Natural killer cell (primary cell): Measurements from ENCODE around the gene SOX12. TPM values are rescaled to one million over a fixed set of nuclear protein-coding genes. Genes with fewer than 3 reads are reported as not detected.

Experiments
- ATAC-seq, 3 donors: fragments of 150-1000 bp in 2 of 3; fragments of 200-7000 bp in 1 of 3; cut with Tn5 transposase; 1 replicate in 1 of 3; 2 replicates in 2 of 3; pipeline ENCODE4 v1.10.0; 2021; ENCODE audit warnings: mild to moderate bottlenecking in 2 of 3, moderate library complexity in 2 of 3
- DNase-seq, 2 donors: peaks; one replicate each; pipeline versions ENCODE4 v3.0.0 to v3.0.0-alpha.2; 2013 to 2021; ENCODE audit warnings: mixed read lengths in 1 of 2
- H3K27ac ChIP-seq: one replicate; pipeline ENCODE4 v1.5.1; 2013; ENCODE audit warnings: mild to moderate bottlenecking, low read length
- H3K27me3 ChIP-seq: one replicate; pipeline ENCODE4 v1.6.1; 2013; ENCODE audit warnings: low read length; ENCODE audit not compliant: control insufficient read depth, insufficient read depth
- H3K36me3 ChIP-seq: one replicate; pipeline ENCODE4 v1.6.1; 2013; ENCODE audit warnings: low read length; ENCODE audit not compliant: control insufficient read depth, insufficient read depth
- H3K4me1 ChIP-seq: one replicate; pipeline ENCODE4 v1.6.1; 2013; ENCODE audit warnings: low read length; ENCODE audit not compliant: control insufficient read depth, insufficient read depth
- H3K4me3 ChIP-seq: one replicate; pipeline ENCODE4 v1.5.1; 2013; ENCODE audit warnings: low read length
- H3K9me3 ChIP-seq: one replicate; pipeline ENCODE4 v1.6.1; 2013; ENCODE audit warnings: low read length; ENCODE audit not compliant: control insufficient read depth, insufficient read depth
- H3K27ac Mint-ChIP-seq, 2 donors: one replicate each; pipeline ENCODE4 v1.8.0; 2022; ENCODE audit warnings: mild to moderate bottlenecking in 2 of 2, mixed read lengths in 2 of 2, moderate library complexity in 1 of 2
- H3K27me3 Mint-ChIP-seq, 2 donors: one replicate each; pipeline ENCODE4 v1.8.0; 2022; ENCODE audit warnings: low read depth in 2 of 2, mixed read lengths in 2 of 2
- H3K36me3 Mint-ChIP-seq: one replicate; pipeline ENCODE4 v1.8.0; 2022; ENCODE audit warnings: mixed read lengths
- H3K4me1 Mint-ChIP-seq, 2 donors: one replicate each; pipeline ENCODE4 v1.8.0; 2022; ENCODE audit warnings: mixed read lengths in 2 of 2
- H3K4me3 Mint-ChIP-seq: one replicate; pipeline ENCODE4 v1.8.0; 2022; ENCODE audit warnings: mild to moderate bottlenecking, moderate library complexity, mixed read lengths
- H3K9me3 Mint-ChIP-seq, 2 donors: one replicate each; pipeline ENCODE4 v1.8.0; 2022; ENCODE audit warnings: mixed read lengths in 2 of 2
- CTCF ChIP-seq: fragments of 200-600 bp; IDR thresholded peaks from one replicate; pipeline ENCODE4 v1.8.0; 2022; ENCODE audit warnings: antibody characterized with exemption
- WGBS: methylation state at CpG from one replicate; pipeline ENCODE4 v1.1.7; 2013; ENCODE audit warnings: missing lambda C conversion rate; ENCODE audit not compliant: insufficient coverage; 5-methylcytosine and 5-hydroxymethylcytosine counted together
- intact Hi-C: fragments of 100-400 bp; cut with micrococcal nuclease; formaldehyde crosslinking; loops from one replicate; pipeline ENCODE4 v1.14.2; 2022
- total RNA-seq, 4 donors: library from RNA; stranded (reverse); fragments of 120-200 nt in 1 of 4; gene quantifications; one replicate each; pipeline versions ENCODE4 v1.2.3 to v1.2.4, GENCODE V29; 2013 to 2022

SOX12 gene
- total RNA-seq, 3 donors from 2014 or later (not counting 1 experiment from before 2014, with no cell fraction given) = 2.3 to 4.6 (median 2.9) TPM

- peak overlapping the region; percentile 96 to 100 for H3K27ac Mint-ChIP-seq
- no peak for DNase-seq
- TF ChIP-seq CTCF = no peak
- no peaks in the 10 kb centered on the region for H3K36me3 Mint-ChIP-seq
- H3K4me1 ChIP-seq = peaks cover 27% of the 10 kb centered on the region
- H3K27ac ChIP-seq = no peak overlapping the region
- no peak for ATAC-seq
- WGBS = 74% methylated on average over 10 of the region's 10 CpGs
- no peaks in the 10 kb centered on the region for H3K9me3 Mint-ChIP-seq
- intact Hi-C loops = no loop called here
- no peaks in the 10 kb centered on the region for H3K36me3 ChIP-seq
- no peaks in the 10 kb centered on the region for H3K27me3 ChIP-seq
- H3K4me3 Mint-ChIP-seq = peak overlapping the region; percentile 36
- no peaks in the 10 kb centered on the region for H3K27me3 Mint-ChIP-seq
- no peaks in the 10 kb centered on the region for H3K9me3 ChIP-seq
- H3K4me3 ChIP-seq = no peak overlapping the region
- H3K4me1 Mint-ChIP-seq = peaks cover 39 to 54% of the 10 kb centered on the region in 2 donors
Observed at GRCh38 chr20:300345-300990, 24.9 kb upstream of the SOX12 start.

GRCh38 chr20:301886-302848 lies 23.2 kb upstream of the SOX12 start:
- ATAC-seq = no peak
- Histone ChIP-seq H3K9me3 (no peaks in the 10 kb centered on the region), H3K4me1 (peaks cover 24% of the 10 kb centered on the region), H3K36me3 (no peaks in the 10 kb centered on the region), H3K27ac (no peak overlapping the region), H3K4me3 (no peak overlapping the region), H3K27me3 (no peaks in the 10 kb centered on the region)
- Mint-ChIP-seq H3K4me3 (no peak overlapping the region), H3K4me1 (peaks cover 26 to 43% of the 10 kb centered on the region in 2 donors), H3K9me3 (no peaks in the 10 kb centered on the region), H3K27me3 (no peaks in the 10 kb centered on the region), H3K36me3 (no peaks in the 10 kb centered on the region), H3K27ac (peak overlapping the region in 1 of 2 donors; percentile 6)
- intact Hi-C loops = no loop called here
- 95% methylated on average over 13 of the region's 13 CpGs for WGBS
- DNase-seq = no peak
- no peak for TF ChIP-seq CTCF

GRCh38 chr20:305745-306144 lies 19.6 kb upstream of the SOX12 start:
- H3K27ac ChIP-seq = no peak overlapping the region
- no peaks in the 10 kb centered on the region for H3K36me3 ChIP-seq
- H3K4me3 ChIP-seq = no peak overlapping the region
- intact Hi-C loops = no loop called here
- H3K4me1 Mint-ChIP-seq = peaks cover 15 to 26% of the 10 kb centered on the region in 2 donors
- ATAC-seq = no peak
- H3K36me3 Mint-ChIP-seq = no peaks in the 10 kb centered on the region
- WGBS = 85% methylated on average over 9 of the region's 11 CpGs
- H3K9me3 Mint-ChIP-seq = no peaks in the 10 kb centered on the region
- no peaks in the 10 kb centered on the region for H3K27me3 ChIP-seq
- no peaks in the 10 kb centered on the region for H3K9me3 ChIP-seq
- DNase-seq = no peak
- H3K4me1 ChIP-seq = peaks cover 10% of the 10 kb centered on the region
- no peak overlapping the region for H3K4me3 Mint-ChIP-seq
- TF ChIP-seq CTCF = no peak
- no peak overlapping the region for H3K27ac Mint-ChIP-seq
- no peaks in the 10 kb centered on the region for H3K27me3 Mint-ChIP-seq
